HEK293 (cell line): Measurements from ENCODE around the gene CRB2.
A peak's percentile ranks its signal among the peaks of the same experiment; 100 is the strongest.

ENCODE experiments used
- CTCF ChIA-PET: fragments of 350-600 bp; formaldehyde crosslinking; extraction: SDS; loops from one replicate; lab custom pipeline; 2021; ENCODE audit warnings: antibody characterized with exemption; lab: Yijun Ruan, JAX
- POLR2A ChIA-PET: fragments of 300-600 bp; formaldehyde crosslinking; extraction: SDS; loops from one replicate; lab custom pipeline; 2020; ENCODE audit warnings: antibody characterized with exemption, inconsistent platforms; lab: Yijun Ruan, JAX
- H3K27ac ChIP-seq: fragments of 200-500 bp; sonication (Bioruptor generic); 2 replicates; pipeline ENCODE4 v1.5.1; 2014; ENCODE audit warnings: low read depth, low read length, control low read depth, inconsistent platforms; ENCODE audit errors: extremely low read depth
- H3K36me3 ChIP-seq, 2 experiments: fragments of 200-500 bp in 1 of 2; sonication (Bioruptor generic) in 1 of 2; 1 replicate in 1 of 2; 2 replicates in 1 of 2; pipeline ENCODE4 v1.5.1; 2014 to 2017; ENCODE audit warnings: inconsistent platforms in 2 of 2, low read length in 2 of 2; ENCODE audit not compliant: control insufficient read depth in 2 of 2, insufficient read depth in 1 of 2
- H3K4me1 ChIP-seq: fragments of 200-500 bp; sonication (Bioruptor generic); 2 replicates; pipeline ENCODE4 v1.5.1; 2014; ENCODE audit warnings: mild to moderate bottlenecking, low read length, inconsistent platforms; ENCODE audit not compliant: control insufficient read depth, insufficient read depth
- H3K4me3 ChIP-seq: 2 replicates; pipeline ENCODE4 v1.5.1; 2011; ENCODE audit warnings: low read depth, mild to moderate bottlenecking, control low read depth, low read length, moderate library complexity
- H3K9me3 ChIP-seq: fragments of 200-500 bp; sonication (Bioruptor generic); 2 replicates; pipeline ENCODE4 v1.5.1; 2014; ENCODE audit warnings: low read depth, low read length, inconsistent platforms; ENCODE audit not compliant: control insufficient read depth, insufficient read depth
- GLIS1 ChIP-seq: fragments of 450-650 bp; formaldehyde crosslinking; IDR thresholded peaks from 2 replicates; pipeline ENCODE4 v1.5.1; 2016; ENCODE audit warnings: missing biosample characterization, missing genetic modification characterization
- IKZF3 ChIP-seq: fragments of 450-650 bp; IDR thresholded peaks from 2 replicates; pipeline ENCODE4 v1.5.0; 2018; ENCODE audit warnings: missing biosample characterization, mild to moderate bottlenecking, missing genetic modification characterization, moderate library complexity
- SP2 ChIP-seq: fragments of 450-650 bp; formaldehyde crosslinking; IDR thresholded peaks from 2 replicates; pipeline ENCODE4 v1.5.1; 2016; ENCODE audit warnings: missing biosample characterization, missing genetic modification characterization
- ZNF10 ChIP-seq: fragments of 450-650 bp; formaldehyde crosslinking; IDR thresholded peaks from 2 replicates; pipeline ENCODE4 v1.5.1; 2017; ENCODE audit warnings: missing biosample characterization, missing genetic modification characterization
- ZNF138 ChIP-seq: fragments of 450-650 bp; formaldehyde crosslinking; IDR thresholded peaks from 2 replicates; pipeline ENCODE4 v1.5.1; 2016; ENCODE audit warnings: missing biosample characterization, missing genetic modification characterization, borderline replicate concordance
- ZNF174 ChIP-seq: fragments of 450-650 bp; formaldehyde crosslinking; IDR thresholded peaks from 2 replicates; pipeline ENCODE4 v1.5.0; 2017; ENCODE audit warnings: missing biosample characterization, mild to moderate bottlenecking, missing genetic modification characterization
- ZNF2 ChIP-seq: fragments of 450-650 bp; formaldehyde crosslinking; IDR thresholded peaks from 2 replicates; pipeline ENCODE4 v1.5.1; 2016; ENCODE audit warnings: missing biosample characterization, missing genetic modification characterization
- ZNF266 ChIP-seq: fragments of 450-650 bp; formaldehyde crosslinking; IDR thresholded peaks from 2 replicates; pipeline ENCODE4 v1.5.1; 2016; ENCODE audit warnings: missing biosample characterization, missing genetic modification characterization, low read depth
- ZNF426 ChIP-seq: fragments of 450-650 bp; formaldehyde crosslinking; IDR thresholded peaks from 2 replicates; pipeline ENCODE4 v1.5.1; 2017; ENCODE audit warnings: missing biosample characterization, missing genetic modification characterization, mild to moderate bottlenecking, inconsistent platforms, moderate library complexity
- ZNF473 ChIP-seq: fragments of 450-650 bp; formaldehyde crosslinking; IDR thresholded peaks from 2 replicates; pipeline ENCODE4 v1.5.1; 2017; ENCODE audit warnings: missing biosample characterization, missing genetic modification characterization
- ZNF623 ChIP-seq: fragments of 450-650 bp; formaldehyde crosslinking; IDR thresholded peaks from 2 replicates; pipeline ENCODE4 v1.5.1; 2016; ENCODE audit warnings: missing biosample characterization, missing genetic modification characterization
- ZNF768 ChIP-seq: fragments of 450-650 bp; formaldehyde crosslinking; IDR thresholded peaks from 2 replicates; pipeline ENCODE4 v1.5.1; 2018; ENCODE audit warnings: missing biosample characterization, mild to moderate bottlenecking, missing genetic modification characterization
- ZNF843 ChIP-seq: fragments of 450-650 bp; formaldehyde crosslinking; IDR thresholded peaks from 2 replicates; pipeline ENCODE4 v1.5.1; 2016; ENCODE audit warnings: missing biosample characterization, missing genetic modification characterization
- TF ChIP-seq, protein P1 (sequence below): fragments of 450-650 bp; formaldehyde crosslinking; IDR thresholded peaks from 2 replicates; pipeline ENCODE4; 2016; ENCODE audit warnings: missing biosample characterization, missing genetic modification characterization
- TF ChIP-seq, protein P2 (sequence below): fragments of 450-650 bp; formaldehyde crosslinking; IDR thresholded peaks from 2 replicates; pipeline ENCODE4 v1.5.1; 2017; ENCODE audit warnings: missing biosample characterization, mild to moderate bottlenecking, missing genetic modification characterization, moderate library complexity
- TF ChIP-seq, protein P3 (sequence below): fragments of 450-650 bp; formaldehyde crosslinking; IDR thresholded peaks from 2 replicates; pipeline ENCODE4 v1.5.1; 2016; ENCODE audit warnings: missing biosample characterization, missing genetic modification characterization, low read depth
- TF ChIP-seq, protein P4 (sequence below): fragments of 450-650 bp; formaldehyde crosslinking; IDR thresholded peaks from 2 replicates; pipeline ENCODE4 v1.5.1; 2016; ENCODE audit warnings: missing biosample characterization, missing genetic modification characterization

The CRB2 gene

DNA sequence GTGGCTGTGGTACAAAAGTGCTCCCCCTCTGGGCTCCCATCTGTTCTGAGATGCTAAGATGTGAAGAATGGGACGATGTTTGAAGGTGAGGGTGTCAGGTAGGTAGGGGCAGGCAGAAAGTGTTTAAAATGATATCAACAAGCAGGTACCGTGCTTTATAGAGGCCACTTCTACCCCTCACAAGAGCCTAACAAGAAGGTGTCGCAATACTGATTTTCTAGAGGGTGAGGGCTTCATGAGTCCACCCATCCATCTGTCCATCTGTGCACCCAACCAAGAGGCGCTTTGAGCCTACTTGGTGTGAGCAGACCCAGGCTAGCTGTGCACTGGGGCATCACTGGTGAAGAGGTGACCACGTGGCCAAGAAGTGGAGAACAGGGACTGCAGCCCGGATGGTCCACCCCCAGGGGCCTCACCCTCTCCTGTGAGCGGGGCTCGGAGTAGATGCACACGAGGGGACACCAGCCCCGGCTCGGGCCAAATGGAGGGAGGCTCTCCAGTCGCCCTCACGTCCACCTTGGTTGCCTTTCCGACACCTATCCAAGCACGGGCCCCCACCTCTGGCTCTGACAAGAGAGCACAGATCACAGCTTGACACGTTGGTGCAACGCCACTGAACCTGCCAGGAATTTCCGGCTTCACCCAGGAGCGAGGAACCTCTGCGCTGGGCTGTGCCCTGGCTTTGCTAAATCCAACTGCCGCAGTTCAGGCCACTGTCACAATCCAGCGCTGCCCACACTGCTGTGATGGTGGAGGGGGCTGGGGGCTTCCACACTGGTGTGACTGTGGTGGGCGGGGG is 34.5 kb downstream of the CRB2 start:
- TF ChIP-seq ZNF623 (tag by site-specific recombination), result no peak
- no peak for TF ChIP-seq ZNF266 (tag by site-specific recombination)
- no peak for TF ChIP-seq ZNF138 (tag by site-specific recombination)
- TF ChIP-seq, protein P1, sequence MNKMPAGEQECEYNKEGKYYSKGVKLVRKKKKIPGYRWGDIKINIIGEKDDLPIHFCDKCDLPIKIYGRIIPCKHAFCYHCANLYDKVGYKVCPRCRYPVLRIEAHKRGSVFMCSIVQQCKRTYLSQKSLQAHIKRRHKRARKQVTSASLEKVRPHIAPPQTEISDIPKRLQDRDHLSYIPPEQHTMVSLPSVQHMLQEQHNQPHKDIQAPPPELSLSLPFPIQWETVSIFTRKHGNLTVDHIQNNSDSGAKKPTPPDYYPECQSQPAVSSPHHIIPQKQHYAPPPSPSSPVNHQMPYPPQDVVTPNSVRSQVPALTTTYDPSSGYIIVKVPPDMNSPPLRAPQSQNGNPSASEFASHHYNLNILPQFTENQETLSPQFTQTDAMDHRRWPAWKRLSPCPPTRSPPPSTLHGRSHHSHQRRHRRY (tag by site-specific recombination), result no peak
- TF ChIP-seq ZNF768 (tag by site-specific recombination), result no peak
- no peak for TF ChIP-seq ZNF426
- TF ChIP-seq SP2 (tag by site-specific recombination), result no peak
- TF ChIP-seq, protein P2, sequence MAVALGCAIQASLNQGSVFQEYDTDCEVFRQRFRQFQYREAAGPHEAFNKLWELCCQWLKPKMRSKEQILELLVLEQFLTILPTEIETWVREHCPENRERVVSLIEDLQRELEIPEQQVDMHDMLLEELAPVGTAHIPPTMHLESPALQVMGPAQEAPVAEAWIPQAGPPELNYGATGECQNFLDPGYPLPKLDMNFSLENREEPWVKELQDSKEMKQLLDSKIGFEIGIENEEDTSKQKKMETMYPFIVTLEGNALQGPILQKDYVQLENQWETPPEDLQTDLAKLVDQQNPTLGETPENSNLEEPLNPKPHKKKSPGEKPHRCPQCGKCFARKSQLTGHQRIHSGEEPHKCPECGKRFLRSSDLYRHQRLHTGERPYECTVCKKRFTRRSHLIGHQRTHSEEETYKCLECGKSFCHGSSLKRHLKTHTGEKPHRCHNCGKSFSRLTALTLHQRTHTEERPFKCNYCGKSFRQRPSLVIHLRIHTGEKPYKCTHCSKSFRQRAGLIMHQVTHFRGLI (tag by site-specific recombination), result no peak
- no peak for TF ChIP-seq ZNF843 (tag by site-specific recombination)
- TF ChIP-seq ZNF174 (tag by site-specific recombination), result no peak
- H3K9me3 ChIP-seq, result no peaks in the 10 kb centered on the region
- H3K4me3 ChIP-seq, result no peak overlapping the region
- no peaks in the 10 kb centered on the region for H3K4me1 ChIP-seq
- no peaks in the 10 kb centered on the region for H3K36me3 ChIP-seq
- CTCF ChIA-PET, result interaction anchor here (0.7 to 1.4 kb wide), 3 partner anchors 9 to 1291 kb away, joined by 3 to 9 read pairs (median 5); no protein-coding TSS in a partner anchor
- POLR2A ChIA-PET, result no interaction called here
- H3K27ac ChIP-seq, result no peak overlapping the region

DNA sequence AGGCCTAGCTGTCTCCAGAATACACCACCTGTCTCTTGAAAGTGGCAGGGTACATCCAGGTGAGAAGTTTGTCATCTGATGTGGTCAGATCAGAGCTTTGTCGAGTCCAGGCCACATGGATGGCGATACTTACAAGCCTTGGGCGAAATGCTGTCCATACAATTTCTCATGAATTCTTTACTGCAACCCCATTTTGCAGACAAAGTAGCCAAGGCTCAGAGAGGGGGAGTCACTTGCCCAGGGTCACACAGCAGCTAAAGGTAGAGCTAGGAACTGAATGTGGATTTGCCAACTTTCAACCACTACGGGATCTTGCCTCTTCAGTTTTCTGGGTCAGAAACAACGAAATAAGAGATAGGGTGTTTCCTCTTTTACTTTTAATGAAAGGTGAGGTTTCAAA is 35.2 kb downstream of the CRB2 start:
- no peak overlapping the region for H3K4me3 ChIP-seq
- CTCF ChIA-PET, result interaction anchor here (0.7 to 1.4 kb wide), 3 partner anchors 8 to 42 kb away, joined by 5 to 9 read pairs (median 8); no protein-coding TSS in a partner anchor
- TF ChIP-seq, protein P3, sequence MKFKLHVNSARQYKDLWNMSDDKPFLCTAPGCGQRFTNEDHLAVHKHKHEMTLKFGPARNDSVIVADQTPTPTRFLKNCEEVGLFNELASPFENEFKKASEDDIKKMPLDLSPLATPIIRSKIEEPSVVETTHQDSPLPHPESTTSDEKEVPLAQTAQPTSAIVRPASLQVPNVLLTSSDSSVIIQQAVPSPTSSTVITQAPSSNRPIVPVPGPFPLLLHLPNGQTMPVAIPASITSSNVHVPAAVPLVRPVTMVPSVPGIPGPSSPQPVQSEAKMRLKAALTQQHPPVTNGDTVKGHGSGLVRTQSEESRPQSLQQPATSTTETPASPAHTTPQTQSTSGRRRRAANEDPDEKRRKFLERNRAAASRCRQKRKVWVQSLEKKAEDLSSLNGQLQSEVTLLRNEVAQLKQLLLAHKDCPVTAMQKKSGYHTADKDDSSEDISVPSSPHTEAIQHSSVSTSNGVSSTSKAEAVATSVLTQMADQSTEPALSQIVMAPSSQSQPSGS (tag by site-specific recombination), result no peak
- TF ChIP-seq GLIS1 (tag by site-specific recombination), result no peak
- TF ChIP-seq ZNF768 (tag by site-specific recombination), result peak; percentile 86
- no peak for TF ChIP-seq ZNF473
- no peak overlapping the region for H3K27ac ChIP-seq
- no peaks in the 10 kb centered on the region for H3K9me3 ChIP-seq
- no peaks in the 10 kb centered on the region for H3K36me3 ChIP-seq
- POLR2A ChIA-PET, result no interaction called here
- H3K4me1 ChIP-seq, result no peaks in the 10 kb centered on the region

DNA sequence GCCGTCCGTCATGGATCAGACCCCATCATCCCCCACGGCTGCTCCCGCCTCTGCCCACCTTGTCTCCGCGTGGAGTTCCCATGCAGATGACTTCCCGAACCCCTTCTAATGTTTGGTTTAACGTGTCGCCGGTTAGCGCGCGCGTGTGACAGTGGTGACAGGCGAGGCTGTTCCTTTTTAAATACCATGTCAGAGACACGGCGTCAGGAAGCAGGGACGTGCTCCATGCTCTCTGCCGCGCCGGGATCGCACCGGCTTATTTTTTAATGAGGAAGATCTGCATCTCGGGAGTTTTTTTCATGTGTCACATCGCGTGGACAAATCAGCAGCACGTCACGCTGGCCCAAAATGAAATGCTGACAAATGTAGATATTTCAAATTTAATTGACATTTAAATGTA is 35.9 kb downstream of the CRB2 start:
- ChIA-PET CTCF (interaction anchor here (0.7 to 1.4 kb wide), 3 partner anchors 8 to 433 kb away, joined by 3 to 9 read pairs (median 5); no protein-coding TSS in a partner anchor), POLR2A (no interaction called here)
- no peaks in the 10 kb centered on the region for H3K36me3 ChIP-seq
- H3K4me1 ChIP-seq, result no peaks in the 10 kb centered on the region
- no peak overlapping the region for H3K27ac ChIP-seq
- no peaks in the 10 kb centered on the region for H3K9me3 ChIP-seq
- TF ChIP-seq ZNF10 (tag by site-specific recombination) (no peak), IKZF3 (tag by site-specific recombination) (no peak), ZNF2 (tag by site-specific recombination) (no peak)
- TF ChIP-seq, protein P4, sequence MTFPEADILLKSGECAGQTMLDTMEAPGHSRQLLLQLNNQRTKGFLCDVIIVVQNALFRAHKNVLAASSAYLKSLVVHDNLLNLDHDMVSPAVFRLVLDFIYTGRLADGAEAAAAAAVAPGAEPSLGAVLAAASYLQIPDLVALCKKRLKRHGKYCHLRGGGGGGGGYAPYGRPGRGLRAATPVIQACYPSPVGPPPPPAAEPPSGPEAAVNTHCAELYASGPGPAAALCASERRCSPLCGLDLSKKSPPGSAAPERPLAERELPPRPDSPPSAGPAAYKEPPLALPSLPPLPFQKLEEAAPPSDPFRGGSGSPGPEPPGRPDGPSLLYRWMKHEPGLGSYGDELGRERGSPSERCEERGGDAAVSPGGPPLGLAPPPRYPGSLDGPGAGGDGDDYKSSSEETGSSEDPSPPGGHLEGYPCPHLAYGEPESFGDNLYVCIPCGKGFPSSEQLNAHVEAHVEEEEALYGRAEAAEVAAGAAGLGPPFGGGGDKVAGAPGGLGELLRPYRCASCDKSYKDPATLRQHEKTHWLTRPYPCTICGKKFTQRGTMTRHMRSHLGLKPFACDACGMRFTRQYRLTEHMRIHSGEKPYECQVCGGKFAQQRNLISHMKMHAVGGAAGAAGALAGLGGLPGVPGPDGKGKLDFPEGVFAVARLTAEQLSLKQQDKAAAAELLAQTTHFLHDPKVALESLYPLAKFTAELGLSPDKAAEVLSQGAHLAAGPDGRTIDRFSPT (tag by site-specific recombination), result no peak
- no peak overlapping the region for H3K4me3 ChIP-seq
